A673 (cell line): Measurements from ENCODE around the gene SLF2.

Experiments
- CTCF ChIP-seq: fragments of 300-800, 200-600 bp; sonication (generic); conservative IDR thresholded peaks from 2 replicates; pipeline ENCODE4 v1.5.1; 2017; ENCODE audit warnings: low read depth, mild to moderate bottlenecking, antibody characterized with exemption, low read length, moderate library complexity, mixed read lengths
- EZH2 ChIP-seq: fragments of 200-600 bp; sonication (generic); IDR thresholded peaks from 2 replicates; pipeline ENCODE4 v1.6.1; 2017; ENCODE audit warnings: borderline replicate concordance, low read depth, mild to moderate bottlenecking, mixed read lengths, antibody characterized with exemption, low read length; ENCODE audit not compliant: poor library complexity, severe bottlenecking

- no peak for TF ChIP-seq CTCF
- TF ChIP-seq EZH2, result no peak
Measured at GRCh38 chr10:100987685-100988049, 74.9 kb downstream of the SLF2 start.
